ENCODE data around the gene CDC123.
"Not testable (repeated sequence)": the region's sequence is repeated elsewhere in the genome, so short reads cannot be mapped to it uniquely, and the experiment has no call there.

Gene CDC123

GRCh38 chr10:12237265-12238220 is 41.6 kb downstream of the CDC123 start:
- no peak for DNase-seq

GRCh38 chr10:12238821-12239220 is 42.8 kb downstream of the CDC123 start:
- DNase-seq, result no peak

- DNase-seq, result no peak
Measured at GRCh38 chr10:12241810-12242529, 46.0 kb downstream of the CDC123 start.

GRCh38 chr10:12243864-12244620 is 48.1 kb downstream of the CDC123 start:
- no peak for DNase-seq

GRCh38 chr10:12250181-12250580 is 54.2 kb downstream of the CDC123 start:
- DNase-seq, result no peak

DNA sequence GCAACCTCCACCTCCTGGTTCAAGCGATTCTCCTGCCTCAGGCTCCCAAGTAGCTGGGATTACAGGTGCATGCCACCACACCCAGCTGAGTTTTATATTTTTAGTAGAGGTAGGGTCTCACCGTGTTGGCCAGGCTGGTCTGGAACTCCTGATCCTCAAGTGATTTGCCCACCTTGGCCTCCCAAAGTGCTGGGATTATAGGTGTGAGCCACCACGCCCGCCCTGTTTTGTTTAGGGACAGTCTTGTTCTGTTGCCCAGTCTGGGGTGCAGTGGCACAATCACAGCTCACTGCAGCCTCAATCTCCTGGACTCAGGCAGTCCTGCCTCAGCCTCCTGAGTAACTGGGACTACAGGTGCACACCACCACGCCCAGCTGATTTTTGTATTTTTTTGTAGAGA is 54.7 kb downstream of the CDC123 start:
- DNase-seq, result not testable (repeated sequence)

DNA sequence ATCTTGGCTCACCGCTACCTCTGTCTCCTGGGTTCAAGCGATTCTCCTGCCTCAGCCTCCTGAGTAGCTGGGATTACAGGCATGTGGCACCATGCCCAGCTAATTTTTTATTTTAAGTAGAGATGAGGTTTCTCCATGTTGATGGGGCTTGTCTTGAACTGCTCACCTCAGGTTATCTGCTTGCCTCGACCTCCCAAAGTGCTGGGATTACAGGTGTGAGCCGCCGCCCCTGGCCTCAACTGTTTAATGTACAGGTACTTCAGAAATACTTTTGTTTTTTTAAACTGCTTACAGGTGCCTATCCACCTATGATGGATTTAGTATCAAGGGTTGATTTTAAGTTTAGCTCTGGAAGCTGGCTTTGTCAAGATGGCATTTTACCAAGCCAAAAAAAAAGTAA is 55.6 kb downstream of the CDC123 start:
- no peak for DNase-seq

DNA sequence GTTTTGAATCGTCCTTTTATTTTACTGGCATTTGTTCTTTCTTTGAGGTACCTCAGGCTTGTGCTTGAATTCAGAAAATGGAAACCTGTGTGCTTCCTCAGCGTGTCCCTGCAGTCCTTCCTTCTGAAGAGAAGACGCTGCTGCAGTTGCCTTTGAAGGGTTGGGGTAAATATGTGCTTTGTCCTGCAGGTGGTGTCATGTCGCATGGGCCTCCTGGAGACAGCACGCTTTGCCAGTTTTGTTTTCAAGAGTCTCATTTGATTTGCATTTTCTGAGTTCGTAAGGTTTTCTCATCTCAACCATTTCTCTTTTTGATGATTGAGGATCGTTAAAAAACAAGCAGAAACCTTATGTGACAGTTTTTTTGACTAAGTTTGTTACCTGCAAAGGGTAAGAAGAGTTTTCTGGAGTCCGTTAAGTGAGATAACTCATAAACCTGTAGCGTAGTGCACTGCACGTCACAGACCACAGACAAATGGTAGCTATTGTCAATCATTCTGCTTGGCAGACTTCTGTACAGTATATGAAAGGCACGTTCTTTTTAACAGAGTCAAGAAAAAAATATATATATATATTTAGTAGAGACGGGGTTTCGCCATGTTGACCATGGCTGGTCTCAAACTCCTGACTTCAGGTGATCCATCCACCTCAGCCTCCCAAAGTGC is 57.0 kb downstream of the CDC123 start:
- no peak for DNase-seq

GRCh38 chr10:12255048-12255447 is 59.1 kb downstream of the CDC123 start:
- no peak for DNase-seq

GRCh38 chr10:12259988-12260387 is 64.0 kb downstream of the CDC123 start:
- no peak for DNase-seq

GRCh38 chr10:12262278-12262981 is 66.4 kb downstream of the CDC123 start:
- no peak for DNase-seq

DNA sequence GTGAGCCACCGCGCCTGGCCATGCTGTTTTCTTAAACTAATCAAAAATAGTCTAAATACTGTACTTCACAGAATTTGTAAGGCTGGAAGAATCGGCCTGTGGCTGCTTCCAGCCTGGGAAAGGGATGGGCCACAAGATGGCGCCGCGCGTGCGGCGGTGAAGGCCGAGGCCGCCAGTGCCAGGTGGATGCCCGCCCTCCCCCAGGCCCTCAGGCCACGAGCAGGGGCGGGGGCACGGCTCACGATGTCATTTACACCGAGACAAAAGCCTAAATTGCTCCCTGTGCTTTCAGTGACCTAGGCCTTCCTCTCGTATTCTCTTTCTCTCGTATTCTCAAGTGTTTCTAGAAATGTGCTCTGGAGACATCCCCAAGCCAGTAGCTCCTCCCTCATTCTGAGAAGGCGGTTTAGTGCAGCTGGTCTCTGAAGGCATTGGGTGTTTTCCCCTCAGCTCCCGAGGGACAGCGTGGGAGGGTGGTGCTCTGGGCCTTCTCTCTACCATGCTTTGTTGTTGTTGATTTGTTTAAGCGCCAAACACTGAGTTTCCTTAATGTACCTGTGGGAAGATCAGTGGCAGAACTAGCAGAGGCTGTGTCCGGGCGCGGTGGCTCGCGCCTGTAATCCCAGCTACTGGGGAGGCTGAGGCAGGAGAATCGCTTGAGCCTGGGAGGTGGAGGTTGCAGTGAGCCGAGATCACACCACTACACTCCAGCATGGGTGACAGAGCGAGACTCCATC is 68.4 kb downstream of the CDC123 start:
- DNase-seq, result peak; percentile 46

DNA sequence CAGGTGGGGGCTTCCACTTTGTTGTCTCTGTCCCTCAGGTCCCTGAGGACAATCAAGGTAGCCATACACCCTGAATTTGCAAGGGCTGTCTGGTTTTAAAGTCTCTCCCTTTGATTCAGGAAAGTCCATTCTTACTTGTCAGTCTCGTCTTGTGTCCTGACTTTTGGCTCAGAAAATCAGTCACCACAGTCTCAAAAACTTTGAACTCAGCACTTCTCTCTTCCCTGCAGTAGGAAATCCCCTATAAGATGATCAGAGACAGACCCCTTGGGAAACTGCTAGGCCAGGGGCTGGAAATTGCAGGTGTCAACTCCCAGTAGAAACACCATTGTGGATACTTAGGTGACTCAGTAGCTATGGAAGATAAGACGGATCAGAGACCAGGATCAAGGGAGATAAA is 73.1 kb downstream of the CDC123 start:
- no peak for DNase-seq

GRCh38 chr10:12271210-12271540 is 75.2 kb downstream of the CDC123 start:
- no peak for DNase-seq

GRCh38 chr10:12277862-12278261 is 81.9 kb downstream of the CDC123 start:
- not testable (repeated sequence) for DNase-seq

DNA sequence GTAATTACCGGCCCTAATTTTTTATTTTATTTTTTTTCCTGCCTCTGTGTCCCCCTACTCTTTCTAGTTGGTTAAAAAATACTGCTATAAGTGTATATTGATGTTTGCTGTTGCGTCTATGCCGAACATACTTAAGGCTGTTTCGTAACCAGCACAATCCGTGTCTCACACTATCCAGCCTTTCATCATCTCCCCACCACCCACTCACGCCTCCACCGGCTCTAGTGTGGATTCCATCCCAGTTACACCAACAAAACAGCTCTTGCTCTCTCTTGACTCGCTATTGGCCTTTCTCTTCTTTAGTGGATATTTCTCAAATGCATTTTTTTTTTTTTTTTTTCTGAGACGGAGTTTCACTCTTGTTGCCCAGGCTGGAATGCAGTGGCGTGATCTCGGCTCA is 83.3 kb downstream of the CDC123 start:
- DNase-seq, result no peak

DNA sequence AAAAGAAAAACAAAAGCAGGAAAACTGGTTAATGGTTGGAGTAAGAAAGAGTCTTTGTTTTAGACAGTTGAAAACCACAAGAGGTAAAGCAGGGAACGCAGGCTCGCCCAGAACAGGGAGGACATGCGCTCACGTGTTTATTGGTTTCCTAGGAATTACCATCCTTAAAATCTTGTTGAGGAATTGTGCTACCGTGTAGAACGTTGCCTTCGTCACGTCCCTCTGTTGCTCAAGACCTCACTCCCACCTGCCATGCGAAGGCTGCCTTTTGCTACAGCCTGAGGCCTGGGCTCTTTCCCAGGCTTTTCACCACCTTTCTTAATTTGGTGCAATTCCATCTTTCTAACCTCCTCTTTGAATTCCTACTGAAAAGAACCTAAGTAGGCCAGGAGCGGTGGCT is 91.8 kb downstream of the CDC123 start:
- no peak for DNase-seq

GRCh38 chr10:12297784-12298183 is 101.8 kb downstream of the CDC123 start:
- not testable (repeated sequence) for DNase-seq

- no peak for DNase-seq
Measured at GRCh38 chr10:12299222-12299965, 103.4 kb downstream of the CDC123 start.

Measured in NCI-H1105 (cell line).